Tibial nerve (tissue), 4 donors: ENCODE data around the gene NOX5. TPM values are rescaled to one million over a fixed set of nuclear protein-coding genes. Genes with fewer than 3 reads are reported as not detected.

Experiments
- DNase-seq, 2 donors: peaks; one replicate each; pipeline ENCODE4 v3.0.0-alpha.2; 2019; ENCODE audit warnings: low spot score in 2 of 2
- H3K27ac ChIP-seq, 4 donors: fragments of 200-600 bp; sonication (generic) in 3 of 4; one replicate each; pipeline ENCODE4 v1.5.1; 2017 to 2019; ENCODE audit warnings: mild to moderate bottlenecking in 1 of 4
- H3K27me3 ChIP-seq, 2 donors: fragments of 200-600 bp; sonication (generic) in 1 of 2; one replicate each; pipeline versions ENCODE4 v1.5.1 to v1.6.0; 2017 to 2019
- H3K36me3 ChIP-seq, 3 donors: fragments of 200-600 bp; sonication (generic); one replicate each; pipeline ENCODE4 v1.5.1; 2018 to 2019
- H3K4me1 ChIP-seq, 4 donors: fragments of 200-600 bp; sonication (generic) in 3 of 4; one replicate each; pipeline ENCODE4 v1.5.1; 2017 to 2019
- H3K4me3 ChIP-seq, 4 donors: fragments of 200-600 bp; sonication (generic) in 3 of 4; one replicate each; pipeline ENCODE4 v1.5.1; 2017 to 2019; ENCODE audit warnings: mild to moderate bottlenecking in 1 of 4, moderate library complexity in 1 of 4
- H3K9me3 ChIP-seq, 4 donors: fragments of 200-600 bp; sonication (generic) in 3 of 4; one replicate each; pipeline ENCODE4 v1.5.1; 2017 to 2019
- EP300 ChIP-seq, 2 donors: sonication (generic); formaldehyde crosslinking; IDR thresholded peaks; one replicate each; pipeline ENCODE4 v1.6.1; 2017; ENCODE audit warnings: antibody characterized with exemption in 2 of 2, mild to moderate bottlenecking in 1 of 2
- POLR2A ChIP-seq, 2 donors: fragments of 450-650 bp; IDR thresholded peaks; one replicate each; pipeline ENCODE4 v1.6.1; 2017; ENCODE audit warnings: antibody characterized with exemption in 2 of 2, mild to moderate bottlenecking in 2 of 2, moderate library complexity in 2 of 2
- WGBS, 2 donors: methylation state at CpG; one replicate each; pipeline ENCODE4 v1.1.5; 2018; 5-methylcytosine and 5-hydroxymethylcytosine counted together
- total RNA-seq, 4 donors: library from RNA; depleted of rRNA; stranded (reverse); fragments of >200 nt; gene quantifications; one replicate each; pipeline ENCODE4 v1.1.0, GENCODE V29; 2016
- TF ChIP-seq, protein P1 (sequence below), 5 experiments: fragments of 200-600 bp in 3 of 5; fragments of 450-650 bp in 2 of 5; sonication (generic) in 3 of 5; IDR thresholded peaks; one replicate each; pipeline ENCODE4 v1.5.1; 2016 to 2019; ENCODE audit warnings: antibody characterized with exemption in 5 of 5, mild to moderate bottlenecking in 3 of 5, moderate library complexity in 2 of 5

NOX5 gene
- total RNA-seq, 4 donors from 2014 or later, result 0.21 to 2.7 (median 1.1) TPM

- Histone ChIP-seq H3K4me3 (no peak overlapping the region), H3K9me3 (peaks cover 0 to 22% (median 12%) of the 10 kb centered on the region in 4 donors), H3K27ac (no peak overlapping the region), H3K27me3 (no peaks in the 10 kb centered on the region), H3K36me3 (no peaks in the 10 kb centered on the region), H3K4me1 (no peaks in the 10 kb centered on the region)
- TF ChIP-seq POLR2A (IDR thresholded peaks at IDR 0.05) (no peak), EP300 (IDR thresholded peaks at IDR 0.05) (no peak)
- TF ChIP-seq, protein P1, sequence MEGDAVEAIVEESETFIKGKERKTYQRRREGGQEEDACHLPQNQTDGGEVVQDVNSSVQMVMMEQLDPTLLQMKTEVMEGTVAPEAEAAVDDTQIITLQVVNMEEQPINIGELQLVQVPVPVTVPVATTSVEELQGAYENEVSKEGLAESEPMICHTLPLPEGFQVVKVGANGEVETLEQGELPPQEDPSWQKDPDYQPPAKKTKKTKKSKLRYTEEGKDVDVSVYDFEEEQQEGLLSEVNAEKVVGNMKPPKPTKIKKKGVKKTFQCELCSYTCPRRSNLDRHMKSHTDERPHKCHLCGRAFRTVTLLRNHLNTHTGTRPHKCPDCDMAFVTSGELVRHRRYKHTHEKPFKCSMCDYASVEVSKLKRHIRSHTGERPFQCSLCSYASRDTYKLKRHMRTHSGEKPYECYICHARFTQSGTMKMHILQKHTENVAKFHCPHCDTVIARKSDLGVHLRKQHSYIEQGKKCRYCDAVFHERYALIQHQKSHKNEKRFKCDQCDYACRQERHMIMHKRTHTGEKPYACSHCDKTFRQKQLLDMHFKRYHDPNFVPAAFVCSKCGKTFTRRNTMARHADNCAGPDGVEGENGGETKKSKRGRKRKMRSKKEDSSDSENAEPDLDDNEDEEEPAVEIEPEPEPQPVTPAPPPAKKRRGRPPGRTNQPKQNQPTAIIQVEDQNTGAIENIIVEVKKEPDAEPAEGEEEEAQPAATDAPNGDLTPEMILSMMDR (IDR thresholded peaks at IDR 0.05), result no peak
- WGBS, 2 donors, result 57 to 62% methylated on average over 2 of the region's 2 CpGs
- no peak for DNase-seq
Measured at GRCh38 chr15:69004011-69004410, 10.5 kb upstream of the NOX5 start.

GRCh38 chr15:69008056-69008455, 6.4 kb upstream of the NOX5 start:
- Histone ChIP-seq H3K9me3 (peaks cover 0 to 36% (median 13%) of the 10 kb centered on the region in 4 donors), H3K4me1 (no peaks in the 10 kb centered on the region), H3K27me3 (no peaks in the 10 kb centered on the region), H3K36me3 (no peaks in the 10 kb centered on the region), H3K27ac (no peak overlapping the region), H3K4me3 (no peak overlapping the region)
- TF ChIP-seq POLR2A (IDR thresholded peaks at IDR 0.05), result no peak
- TF ChIP-seq, protein P1 (IDR thresholded peaks at IDR 0.05), result no peak
- TF ChIP-seq EP300 (IDR thresholded peaks at IDR 0.05), result no peak
- no peak for DNase-seq

GRCh38 chr15:69009341-69009740, 5.2 kb upstream of the NOX5 start:
- peaks cover 0 to 36% (median 13%) of the 10 kb centered on the region in 4 donors for H3K9me3 ChIP-seq
- no peaks in the 10 kb centered on the region for H3K36me3 ChIP-seq
- no peaks in the 10 kb centered on the region for H3K27me3 ChIP-seq
- WGBS, 2 donors, result 86 to 89% methylated on average over 5 of the region's 5 CpGs
- no peaks in the 10 kb centered on the region for H3K4me1 ChIP-seq
- H3K4me3 ChIP-seq, result no peak overlapping the region
- DNase-seq, result no peak
- no peak overlapping the region for H3K27ac ChIP-seq
- TF ChIP-seq, protein P1 (IDR thresholded peaks at IDR 0.05), result no peak
- TF ChIP-seq POLR2A (IDR thresholded peaks at IDR 0.05), result no peak
- no peak for TF ChIP-seq EP300 (IDR thresholded peaks at IDR 0.05)

DNA sequence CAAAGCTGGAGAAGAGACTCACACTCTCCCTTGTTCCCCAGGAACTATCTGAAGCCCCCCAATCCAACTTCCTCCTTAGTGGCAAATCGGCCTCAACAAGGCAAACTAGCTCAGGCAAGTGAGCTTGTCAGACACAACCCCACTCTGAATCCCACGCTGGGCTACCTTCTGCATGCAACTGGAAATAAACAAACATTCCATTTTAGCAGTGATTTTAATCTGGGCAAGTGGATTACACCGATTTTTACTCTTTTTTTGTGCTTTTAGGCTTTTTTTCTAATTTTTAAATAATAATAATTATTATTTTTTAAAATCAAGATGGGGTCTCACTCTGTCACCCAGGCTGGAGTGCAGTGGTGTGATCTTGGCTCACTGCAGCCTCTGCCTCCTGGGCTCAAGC, 2.9 kb upstream of the NOX5 start:
- no peak for TF ChIP-seq EP300 (IDR thresholded peaks at IDR 0.05)
- TF ChIP-seq, protein P1 (IDR thresholded peaks at IDR 0.05), result no peak
- TF ChIP-seq POLR2A (IDR thresholded peaks at IDR 0.05), result no peak

GRCh38 chr15:69012761-69013364, 1.6 kb upstream of the NOX5 start:
- no peak for DNase-seq
- H3K4me1 ChIP-seq, result no peaks in the 10 kb centered on the region

More for the DNA sequence above, 2.9 kb upstream of the NOX5 start:
- H3K9me3 ChIP-seq, result peaks cover 0 to 36% (median 13%) of the 10 kb centered on the region in 4 donors
- DNase-seq, result no peak
- H3K4me1 ChIP-seq, result no peaks in the 10 kb centered on the region
- no peak overlapping the region for H3K27ac ChIP-seq
- H3K27me3 ChIP-seq, result no peaks in the 10 kb centered on the region
- WGBS, 2 donors, result 89 to 91% methylated on average over 3 of the region's 3 CpGs
- H3K4me3 ChIP-seq, result no peak overlapping the region
- H3K36me3 ChIP-seq, result no peaks in the 10 kb centered on the region

More at GRCh38 chr15:69012761-69013364, 1.6 kb upstream of the NOX5 start:
- H3K9me3 ChIP-seq, result peaks cover 0 to 29% (median 7%) of the 10 kb centered on the region in 4 donors
- no peaks in the 10 kb centered on the region for H3K36me3 ChIP-seq
- 84 to 85% methylated on average over 5 of the region's 5 CpGs for WGBS, 2 donors
- TF ChIP-seq POLR2A (IDR thresholded peaks at IDR 0.05), result no peak
- TF ChIP-seq EP300 (IDR thresholded peaks at IDR 0.05), result no peak
- TF ChIP-seq, protein P1 (IDR thresholded peaks at IDR 0.05), result no peak
- no peaks in the 10 kb centered on the region for H3K27me3 ChIP-seq
- no peak overlapping the region for H3K4me3 ChIP-seq
- H3K27ac ChIP-seq, result no peak overlapping the region
